ENCODE measurements around the gene OSBPL2.

Gene OSBPL2

DNA sequence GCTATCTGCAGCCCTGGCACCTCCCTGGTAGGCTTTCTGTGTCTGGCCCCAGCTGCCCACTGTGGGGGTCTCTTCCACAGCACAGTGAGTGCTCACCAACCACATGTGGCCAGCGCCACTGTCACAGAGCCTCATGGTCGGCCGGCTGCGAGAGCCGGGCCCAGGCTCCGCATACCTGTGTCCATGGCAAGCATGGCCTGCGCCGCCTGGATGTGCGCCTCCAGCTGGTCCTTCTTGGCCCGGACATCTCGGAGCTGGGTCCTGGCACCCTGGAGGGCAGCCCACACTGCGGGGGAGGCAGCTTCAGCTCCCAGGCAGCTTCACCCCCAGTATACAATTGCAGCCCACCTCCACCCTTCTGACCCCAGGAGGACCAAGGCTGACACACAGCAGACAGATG is 77.5 kb downstream of the OSBPL2 start:
- DNase-seq: no peak

DNA sequence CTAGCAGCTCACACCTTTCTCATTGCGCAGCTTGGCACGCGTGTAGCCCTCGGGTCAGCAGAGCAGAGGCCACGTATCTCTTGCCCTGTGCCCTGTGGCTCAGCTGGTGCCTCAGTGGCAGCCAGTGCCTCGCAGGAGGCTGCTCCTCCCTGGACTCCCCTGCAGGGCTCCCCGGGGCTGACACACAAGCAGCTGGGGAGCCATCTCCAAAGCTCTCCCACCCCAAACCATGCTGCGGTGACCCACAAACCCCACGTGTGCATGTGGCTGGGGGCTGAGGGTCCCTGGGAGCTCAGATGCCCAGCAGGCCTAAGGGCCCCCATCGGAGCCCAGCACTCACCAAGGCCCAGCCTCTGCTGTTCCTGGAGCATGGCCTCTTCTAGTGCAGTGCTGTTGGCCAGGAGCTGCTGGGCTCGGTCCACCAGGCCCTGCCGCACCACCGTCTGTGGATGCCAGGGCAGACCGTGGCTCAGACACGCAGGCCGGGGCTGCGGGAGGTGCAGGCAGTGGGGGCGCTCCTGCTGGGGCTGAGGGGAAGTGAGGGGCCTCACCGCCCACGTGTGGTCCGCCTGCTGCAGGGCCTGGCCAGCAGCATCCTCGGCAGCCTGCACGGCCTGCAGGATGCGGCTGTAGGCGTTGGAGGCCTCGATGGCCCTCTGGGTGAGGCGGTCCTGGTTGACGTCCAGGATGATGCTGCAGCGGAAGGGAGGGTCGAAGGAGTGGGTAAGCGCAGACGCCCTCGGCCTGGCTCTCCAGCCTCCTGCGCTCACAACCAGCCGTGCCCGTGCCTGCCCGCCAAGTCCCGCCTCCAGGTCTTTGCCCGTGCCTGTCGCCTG is 78.2 kb downstream of the OSBPL2 start:
- DNase-seq: no peak

DNA sequence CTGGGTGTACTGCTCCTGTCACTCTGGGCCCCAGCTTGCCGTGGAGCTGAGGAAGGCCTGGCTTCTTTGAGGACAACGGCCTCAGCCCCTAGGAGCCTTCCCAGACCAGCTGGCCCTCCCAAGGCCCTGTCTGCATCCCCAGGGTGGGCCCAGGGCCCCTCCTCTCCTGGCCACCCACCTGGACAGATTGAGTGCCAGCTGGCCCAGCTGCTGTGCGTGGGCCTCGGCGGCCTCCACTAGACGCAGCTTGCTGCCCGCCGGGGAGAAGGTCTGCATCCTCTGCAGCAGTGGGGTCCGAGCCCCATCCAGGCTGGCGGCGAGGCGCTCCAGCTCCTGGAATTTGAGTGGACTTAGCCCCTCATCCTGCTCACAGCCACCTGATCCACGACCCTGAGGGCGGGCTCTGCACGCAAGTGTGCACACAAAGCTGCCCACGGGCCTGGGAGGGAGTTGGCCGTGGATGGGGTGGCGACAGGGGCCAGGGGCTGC is 78.9 kb downstream of the OSBPL2 start:
- DNase-seq: no peak

DNA sequence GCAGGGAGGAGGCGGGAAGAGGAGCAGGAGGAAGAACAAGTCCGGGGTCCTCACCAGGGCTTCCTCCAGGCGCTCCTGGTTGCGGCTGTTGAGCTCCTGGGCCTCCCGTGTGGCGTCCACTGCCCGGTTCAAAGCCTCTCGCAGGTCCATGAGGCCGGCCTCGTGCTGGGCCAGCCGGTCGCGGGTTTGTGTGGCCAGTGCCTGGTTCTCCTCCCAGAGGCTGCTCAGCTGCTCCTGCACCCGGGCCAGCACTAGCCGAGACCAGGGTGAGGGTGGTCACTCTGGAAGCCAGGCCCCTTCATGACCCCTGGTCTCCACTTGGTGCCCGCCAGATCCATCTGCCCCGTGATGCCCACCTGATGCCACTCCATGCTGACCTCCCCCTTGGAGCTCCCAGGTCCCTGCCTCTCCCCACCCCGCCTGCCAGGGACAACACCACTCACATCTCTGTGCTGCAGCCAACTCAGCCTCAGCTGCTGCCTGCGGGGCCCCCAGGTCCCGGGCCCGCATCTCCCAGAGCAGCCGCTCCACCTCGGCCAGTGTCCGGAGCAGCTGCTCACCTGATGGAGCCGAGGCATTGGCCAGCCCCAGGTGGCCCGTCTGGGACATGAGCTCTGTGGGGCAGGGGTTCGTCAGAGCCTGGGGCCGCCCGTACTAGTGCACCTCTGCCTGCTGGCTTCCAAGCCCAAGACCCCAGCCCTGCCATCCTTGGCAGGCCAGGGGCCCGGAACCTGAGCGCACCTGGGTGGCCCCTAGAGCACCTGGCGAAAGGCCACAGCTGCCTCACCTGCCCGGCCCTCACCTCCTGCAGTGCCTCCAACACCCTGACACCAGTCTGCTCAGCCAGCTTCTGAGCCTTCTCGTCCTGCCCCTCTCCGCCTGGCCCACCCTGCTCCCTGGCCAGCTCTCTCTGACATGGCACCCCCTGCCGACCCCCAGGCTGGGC is 80.4 kb downstream of the OSBPL2 start:
- DNase-seq: no peak

DNA sequence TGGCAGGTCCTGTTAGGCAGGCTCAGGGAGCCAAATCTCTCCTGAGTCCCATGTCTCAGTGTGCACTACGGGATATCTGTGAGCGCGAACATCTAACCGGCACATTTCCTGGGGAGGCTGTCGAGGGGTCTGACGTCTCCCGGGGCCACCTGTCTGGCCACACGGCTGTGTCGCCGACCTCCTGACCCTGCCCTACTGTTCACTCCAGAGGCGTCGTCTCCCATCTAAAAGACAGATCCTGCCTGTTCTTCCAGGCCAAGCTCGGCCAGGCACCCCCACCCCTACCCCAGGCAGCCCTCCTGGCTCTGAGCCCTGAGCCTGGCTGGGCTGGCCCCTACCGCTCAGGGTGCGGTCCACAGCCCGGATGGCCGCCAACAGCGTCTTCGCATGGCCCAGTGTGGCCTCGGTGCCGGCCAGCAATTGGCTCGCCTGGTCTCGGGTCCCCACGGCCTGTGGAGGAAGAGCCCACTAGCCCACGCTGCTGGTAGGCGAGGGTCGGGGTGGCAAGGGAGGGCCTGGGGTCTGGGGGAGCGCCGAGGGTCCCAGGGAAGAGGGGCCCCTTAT is 81.1 kb downstream of the OSBPL2 start:
- no peak for DNase-seq

DNA sequence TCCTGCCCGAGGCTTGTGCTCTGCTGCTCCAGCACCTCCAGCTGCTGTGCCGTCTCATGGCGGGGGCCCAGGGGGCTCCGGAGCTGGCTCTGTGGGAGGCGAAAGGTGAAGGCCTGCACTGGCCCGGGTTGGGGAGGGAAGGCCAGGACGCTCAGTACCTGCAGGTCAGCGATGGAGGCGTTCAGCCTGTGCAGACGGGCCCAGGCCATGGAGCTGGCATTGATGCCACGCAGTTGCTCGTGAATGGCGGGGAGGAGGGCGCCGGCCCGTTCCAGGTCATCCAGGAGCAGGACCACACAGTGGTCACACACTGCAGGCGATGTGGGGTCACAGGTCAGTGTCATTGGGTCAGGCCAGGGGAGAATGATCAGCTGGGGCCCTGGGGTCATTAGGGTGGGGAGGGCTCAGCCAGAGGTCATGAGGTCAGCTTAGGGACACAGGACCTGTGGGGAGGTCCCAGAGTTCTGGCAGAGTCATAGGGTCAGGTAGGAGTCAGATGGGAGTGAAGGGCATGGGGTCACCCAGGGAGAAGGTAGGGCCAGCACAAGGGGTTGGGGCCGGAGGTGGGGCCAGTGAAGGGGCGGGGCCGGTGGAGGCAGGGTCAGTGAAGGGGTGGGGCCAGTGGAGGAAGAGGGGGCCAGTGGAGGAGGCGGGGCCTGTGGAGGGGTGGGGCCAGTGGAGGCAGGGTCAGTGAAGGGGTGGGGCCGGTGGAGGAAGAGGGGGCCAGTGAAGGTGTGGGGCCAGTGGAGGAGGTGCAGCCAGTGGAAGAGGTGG is 82.4 kb downstream of the OSBPL2 start:
- DNase-seq: no peak

DNA sequence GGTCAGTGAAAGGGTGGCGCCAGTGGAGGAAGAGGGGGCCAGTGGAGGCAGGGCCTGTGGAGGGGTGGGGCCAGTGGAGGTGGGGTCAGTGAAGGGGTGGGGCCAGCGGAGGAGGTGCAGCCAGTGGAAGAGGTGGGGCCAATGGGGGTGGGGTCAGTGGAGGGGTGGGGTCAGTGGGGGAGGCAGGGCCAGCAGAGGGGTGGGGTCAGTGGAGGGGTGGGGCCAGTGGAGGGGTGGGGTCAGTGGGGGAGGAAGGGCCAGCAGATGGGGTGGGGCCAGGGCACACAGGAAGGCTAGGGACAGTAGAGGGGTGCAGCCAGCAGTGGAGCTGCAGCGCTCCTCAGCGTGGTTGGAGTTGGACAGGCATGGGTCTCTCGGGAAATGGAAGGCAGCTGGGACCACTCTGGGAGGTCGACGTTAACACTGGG is 83.2 kb downstream of the OSBPL2 start:
- no peak for DNase-seq

DNA sequence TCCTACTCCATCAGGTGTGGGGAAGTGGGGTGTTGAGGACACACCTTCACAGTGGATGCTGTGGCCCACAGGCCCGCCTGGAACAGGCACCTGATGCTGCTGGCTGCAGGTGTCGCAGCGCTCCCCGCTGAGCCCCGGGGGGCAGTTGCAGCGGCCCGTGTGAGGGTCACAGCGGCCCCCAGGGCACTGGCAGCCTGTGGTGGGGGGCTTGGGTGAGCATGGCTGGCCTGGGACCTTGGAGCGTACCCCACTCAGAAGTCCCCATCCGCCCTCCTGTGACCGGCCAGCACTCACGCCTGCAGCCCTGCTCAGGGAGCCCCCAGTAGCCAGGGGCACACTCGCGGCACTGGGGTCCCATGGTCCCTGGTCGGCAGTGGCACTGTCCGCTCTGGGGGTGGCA is 83.7 kb downstream of the OSBPL2 start:
- no peak for DNase-seq

DNA sequence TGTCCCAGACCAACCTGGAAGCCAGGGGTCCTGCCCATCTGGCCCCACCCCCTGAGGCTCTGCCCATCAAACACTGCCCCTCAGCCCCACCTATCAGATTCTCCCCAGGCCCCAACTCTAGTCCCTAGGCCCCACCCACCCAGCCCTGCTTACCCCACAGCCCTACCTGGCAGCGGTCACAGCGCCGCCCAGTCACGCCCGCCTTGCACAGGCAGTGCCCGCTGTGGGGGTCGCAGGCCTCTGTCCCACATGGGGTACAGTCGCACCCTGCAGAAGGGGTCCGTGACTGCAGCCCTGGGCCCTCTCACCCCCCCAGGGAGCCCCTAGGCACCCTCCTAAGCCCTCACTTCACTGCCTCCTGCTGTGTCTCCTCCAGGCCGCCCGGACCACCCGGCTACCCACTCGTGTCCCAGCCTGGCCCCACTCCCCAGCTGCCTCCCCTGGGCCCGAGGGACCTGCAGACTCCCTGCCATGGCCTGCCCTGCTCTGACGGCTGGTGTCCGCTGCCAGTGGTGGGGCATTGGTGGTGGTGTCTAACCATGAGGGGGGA is 84.2 kb downstream of the OSBPL2 start:
- DNase-seq: no peak

DNA sequence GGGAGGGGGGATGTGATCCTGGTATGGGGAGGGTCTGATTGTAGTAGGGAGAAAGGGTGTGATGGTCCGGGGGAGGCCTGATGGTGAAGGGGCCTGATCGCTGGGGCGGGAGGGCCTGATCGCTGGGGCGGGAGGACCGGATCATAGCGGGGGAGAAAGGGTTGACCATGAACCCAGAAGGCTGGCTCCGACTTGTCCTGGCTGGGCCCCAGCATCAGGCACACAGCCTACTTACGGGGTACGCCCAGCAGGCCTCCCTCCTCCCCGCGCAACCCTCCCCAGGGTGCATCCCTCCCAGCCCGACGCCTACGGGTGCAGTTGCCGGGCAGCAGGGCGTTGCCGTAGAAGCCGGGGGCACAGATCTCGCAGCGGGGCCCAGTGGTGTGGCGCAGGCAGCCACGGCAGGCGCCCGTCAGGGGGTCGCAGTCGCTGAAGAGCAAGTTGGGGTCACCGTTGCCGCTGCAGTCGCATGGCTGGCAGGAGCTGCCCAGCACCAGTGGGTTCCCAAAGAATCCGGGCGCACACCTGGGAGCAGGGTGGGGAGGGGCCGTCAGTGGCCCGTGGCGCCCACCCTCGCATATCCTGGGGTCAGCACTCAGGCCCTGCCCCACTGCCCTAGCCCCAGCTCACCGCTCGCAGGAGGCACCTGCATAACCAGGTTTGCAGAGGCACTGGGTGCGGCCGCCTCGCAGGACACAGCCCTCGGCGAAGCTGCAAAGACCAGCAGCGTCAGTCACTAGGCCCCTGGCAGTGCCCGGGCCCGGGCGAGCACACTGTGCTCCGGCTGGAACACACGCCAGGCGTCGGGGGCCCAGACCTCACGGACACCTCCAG is 85.0 kb downstream of the OSBPL2 start:
- no peak for DNase-seq

DNA sequence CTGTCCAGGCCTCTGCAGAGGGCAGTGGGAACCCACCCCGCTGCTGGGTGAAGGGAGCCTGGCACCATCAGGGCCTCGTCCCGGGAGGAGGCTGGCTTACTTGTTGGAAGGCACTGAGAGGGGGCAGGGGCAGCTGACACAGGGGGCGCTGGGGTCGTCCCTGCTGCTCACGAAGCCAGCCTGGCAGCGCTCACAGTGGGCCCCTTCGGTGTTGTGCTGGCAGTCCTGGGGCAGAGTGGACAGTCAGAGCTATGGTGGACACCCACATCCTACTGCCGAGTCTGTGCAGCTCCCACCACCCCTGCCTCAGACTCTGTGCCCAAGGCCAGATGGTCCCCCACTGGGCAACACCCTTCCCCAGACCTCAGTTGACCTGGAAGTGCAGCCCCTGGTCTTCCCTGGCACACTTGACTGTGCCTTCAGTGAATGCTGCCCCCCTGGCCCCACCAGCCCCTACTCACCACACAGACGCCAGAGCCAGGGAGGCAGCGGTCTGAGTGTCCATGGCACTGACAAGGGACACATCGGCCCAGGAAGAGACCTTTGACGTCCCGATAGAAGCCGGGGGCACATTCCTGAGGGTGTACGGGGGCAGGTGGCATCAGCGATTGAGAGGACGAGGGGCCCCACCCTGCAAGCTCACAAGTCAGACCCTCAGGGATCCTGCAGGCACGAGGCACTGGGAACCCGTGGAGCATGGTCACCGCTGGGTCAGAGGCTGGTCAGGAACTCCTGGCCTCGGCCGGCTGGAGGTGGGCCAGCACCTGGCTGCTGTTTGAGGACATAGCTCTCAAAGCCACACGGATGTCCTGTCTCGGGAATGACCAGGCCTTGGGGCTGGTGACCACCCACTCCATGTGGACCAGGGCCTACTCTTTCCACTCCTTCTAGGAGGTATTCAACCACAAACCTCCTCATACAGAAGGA is 85.9 kb downstream of the OSBPL2 start:
- no peak for DNase-seq

DNA sequence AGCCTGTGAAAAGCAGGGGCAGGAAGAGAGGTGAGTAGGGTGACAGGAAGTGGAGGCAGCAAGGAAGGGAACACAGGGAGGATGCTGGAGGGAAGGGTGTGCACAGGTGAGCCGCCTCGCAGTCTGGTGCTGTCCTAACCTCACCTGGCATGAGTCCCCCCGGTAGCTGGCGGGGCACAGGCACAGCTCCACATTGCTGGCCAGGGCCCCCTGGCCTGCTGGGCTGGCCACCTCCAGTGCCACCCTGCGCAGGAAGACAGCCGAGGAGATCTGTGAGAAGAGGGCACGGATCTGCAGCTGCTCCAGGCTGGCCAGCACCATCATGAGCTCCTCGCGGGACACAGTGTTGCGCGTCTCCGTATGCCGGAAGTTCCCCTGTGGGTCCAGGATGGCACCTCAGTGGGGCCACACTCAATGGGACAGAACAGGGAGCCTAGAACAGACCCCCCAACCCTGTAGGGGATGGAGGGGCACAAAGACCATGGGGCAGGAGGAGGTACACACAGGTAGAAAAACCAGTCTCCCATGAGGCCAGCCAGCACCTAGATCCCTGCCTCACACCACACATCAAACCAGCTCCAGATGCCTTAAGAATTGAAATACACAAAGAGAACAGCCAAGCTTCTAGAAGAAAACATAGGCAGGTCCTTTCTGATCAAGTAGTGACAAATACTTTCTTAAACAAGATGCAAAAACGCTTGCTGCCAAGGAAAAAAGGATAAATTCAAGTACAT is 87.0 kb downstream of the OSBPL2 start:
- DNase-seq: no peak

DNA sequence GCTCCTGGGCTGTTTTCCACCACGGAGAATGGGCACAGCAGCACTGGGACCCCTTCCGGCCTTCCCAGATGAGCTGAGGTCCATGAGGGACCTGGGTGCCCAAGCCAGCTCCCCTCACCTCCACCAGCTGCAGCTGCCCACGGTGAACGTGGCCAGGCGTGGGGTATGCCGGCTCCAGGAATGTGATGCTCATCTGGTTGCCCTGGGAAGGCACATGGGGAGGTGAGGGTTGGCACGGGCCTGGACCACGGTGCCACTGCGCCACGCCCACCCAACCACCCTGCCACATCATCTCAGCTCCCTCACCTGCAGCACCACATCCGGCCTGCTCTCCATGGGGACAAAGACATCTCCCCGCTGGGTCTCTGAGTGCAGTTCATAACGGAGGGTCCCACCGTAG is 88.2 kb downstream of the OSBPL2 start:
- DNase-seq: no peak

DNA sequence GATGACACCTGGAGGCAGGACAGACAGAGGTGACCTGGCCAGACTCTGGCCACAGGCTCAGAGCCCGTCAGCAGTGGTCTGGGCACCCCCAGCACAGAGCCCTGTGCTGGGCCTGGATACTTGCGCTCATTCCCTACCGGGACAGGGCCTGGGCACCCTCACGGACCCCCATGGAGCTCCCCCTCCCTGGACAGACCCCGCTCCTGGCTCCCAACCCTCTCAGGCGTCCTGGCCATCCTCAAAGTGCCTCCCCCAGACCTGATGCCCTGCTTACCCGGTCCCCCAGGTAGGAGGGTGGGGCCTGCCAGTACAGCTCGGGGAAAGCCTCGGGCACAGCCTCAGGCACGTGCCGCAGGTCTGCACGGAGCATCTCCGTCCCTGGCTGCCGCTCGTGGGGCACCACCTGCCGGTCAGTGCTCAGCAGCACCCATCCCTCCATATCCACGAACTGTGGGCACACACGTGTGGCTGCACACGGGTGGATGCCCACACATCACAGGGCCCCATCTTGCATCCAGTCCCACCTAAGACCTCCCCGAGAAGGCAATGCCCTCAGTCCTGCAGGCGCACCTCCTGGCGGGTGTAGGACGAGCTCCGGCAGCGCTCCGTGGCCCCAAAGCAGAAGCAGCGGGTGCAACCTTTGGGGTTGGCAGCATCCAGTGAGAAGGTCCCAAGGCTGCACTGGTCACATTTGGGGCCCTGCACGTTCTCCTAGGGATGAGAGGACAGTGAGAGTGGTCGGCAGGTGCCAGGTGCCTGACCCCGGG is 88.8 kb downstream of the OSBPL2 start:
- no peak for DNase-seq

DNA sequence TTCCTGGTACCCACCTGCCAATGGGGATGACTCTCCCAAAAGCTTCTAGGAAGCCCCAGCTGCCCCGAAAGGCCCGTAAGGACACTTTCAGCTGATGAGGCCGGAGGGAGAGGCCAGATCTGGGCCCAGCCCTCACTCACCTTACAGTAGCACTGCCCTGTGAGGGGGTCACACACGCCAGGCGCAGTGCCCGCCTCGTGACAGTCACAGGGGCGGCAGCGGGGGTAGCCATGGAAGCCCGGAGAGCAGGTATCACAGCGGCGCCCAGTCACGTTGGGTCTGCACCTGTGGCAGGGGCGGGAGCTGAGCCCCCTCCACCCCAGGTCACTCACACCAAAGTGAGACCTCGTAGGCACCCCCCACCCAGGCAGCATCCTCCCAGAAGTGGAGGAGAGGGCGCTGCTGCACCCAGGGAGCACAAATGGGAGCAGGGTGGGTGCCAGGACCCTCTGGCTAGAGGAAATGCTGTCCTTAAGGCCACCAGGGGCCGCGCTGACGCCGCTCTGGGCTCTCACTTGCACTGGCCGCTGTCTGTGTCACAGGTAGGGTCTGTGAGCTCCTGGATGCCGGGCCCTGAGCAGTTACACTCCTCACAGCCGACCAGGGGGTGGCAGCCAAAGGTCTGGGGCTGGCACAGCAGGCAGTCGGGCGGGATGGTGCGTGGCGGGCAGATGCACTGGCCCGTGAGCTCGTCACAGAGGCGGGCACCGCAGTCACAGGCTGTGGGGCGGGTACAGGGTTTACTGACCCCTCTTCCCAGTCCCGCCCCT is 89.6 kb downstream of the OSBPL2 start:
- no peak for DNase-seq

DNA sequence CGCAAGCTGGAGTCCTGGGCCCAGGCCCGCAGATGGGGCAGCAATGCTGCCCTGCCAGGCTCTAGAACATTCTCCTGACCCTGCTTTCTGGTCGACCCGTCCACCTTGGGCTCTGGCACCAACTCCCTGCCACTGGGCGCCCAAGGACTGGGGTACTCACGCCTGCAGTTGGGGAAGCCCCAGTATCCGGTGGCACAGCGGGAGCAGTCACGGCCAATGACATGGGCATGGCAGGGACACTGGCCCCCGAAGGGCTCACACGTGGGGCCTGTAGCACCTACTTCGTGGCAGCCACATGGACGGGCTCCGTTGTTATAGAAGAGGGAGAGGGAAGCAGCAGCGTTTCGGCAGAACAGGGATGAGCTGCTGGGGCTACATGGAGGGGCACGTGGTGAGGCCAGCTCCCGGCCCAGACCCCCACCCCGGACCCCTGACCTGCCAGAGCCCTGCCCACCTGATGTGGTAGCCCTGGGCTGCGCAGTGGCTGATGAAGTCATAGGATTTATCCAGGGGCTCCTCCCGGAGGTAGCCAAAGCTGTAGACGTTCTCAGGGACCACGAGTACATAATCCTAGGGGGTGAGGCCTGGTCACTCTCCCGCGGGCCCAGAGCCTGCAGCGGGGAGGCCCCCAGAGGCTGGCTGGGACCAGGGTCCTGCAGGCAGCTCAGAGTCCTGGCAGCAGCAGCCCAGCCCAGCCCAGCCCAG is 90.5 kb downstream of the OSBPL2 start:
- DNase-seq: no peak

Data from AML-193 (cell line).